Inferior parietal cortex (tissue), 1 donor: ENCODE measurements around the gene UGT1A6.
A peak's percentile ranks its signal among the peaks of the same experiment; 100 is the strongest.
"Not testable (repeated sequence)": the region's sequence is repeated elsewhere in the genome, so short reads cannot be mapped to it uniquely, and the experiment has no call there.

Source experiments
- DNase-seq: peaks from one replicate; pipeline ENCODE4 v3.0.0-alpha.2; 2016; ENCODE audit errors: extremely low spot score

The UGT1A6 gene

GRCh38 chr2:233686928-233687327 is 5.8 kb upstream of the UGT1A6 start:
- no peak for DNase-seq

- no peak for DNase-seq
These were observed 4.3 kb upstream of the UGT1A6 start for GRCh38 chr2:233688341-233688740.

- DNase-seq = no peak
These were observed 3.7 kb upstream of the UGT1A6 start for GRCh38 chr2:233689031-233689430.

GRCh38 chr2:233689501-233689900 is 3.2 kb upstream of the UGT1A6 start:
- no peak for DNase-seq

- no peak for DNase-seq
These were observed 2.2 kb upstream of the UGT1A6 start for GRCh38 chr2:233690444-233690843.

GRCh38 chr2:233691443-233692433 is 952 bp upstream of the UGT1A6 start:
- no peak for DNase-seq

GRCh38 chr2:233693963-233694362 is 1.3 kb downstream of the UGT1A6 start:
- no peak for DNase-seq

- DNase-seq = no peak
These were observed 6.0 kb downstream of the UGT1A6 start for GRCh38 chr2:233698740-233699139.

GRCh38 chr2:233699424-233700027 is 6.8 kb downstream of the UGT1A6 start:
- no peak for DNase-seq

GRCh38 chr2:233700028-233700635 is 7.4 kb downstream of the UGT1A6 start:
- peak; percentile 4 for DNase-seq

GRCh38 chr2:233700842-233701241 is 8.2 kb downstream of the UGT1A6 start:
- DNase-seq = not testable (repeated sequence)

- no peak for DNase-seq
These were observed 9.5 kb downstream of the UGT1A6 start for GRCh38 chr2:233702238-233702637.

GRCh38 chr2:233705911-233706506 is 13.3 kb downstream of the UGT1A6 start:
- DNase-seq = no peak

- no peak for DNase-seq
These were observed 14.0 kb downstream of the UGT1A6 start for GRCh38 chr2:233706720-233707119.

GRCh38 chr2:233707940-233708644 is 15.4 kb downstream of the UGT1A6 start:
- no peak for DNase-seq

GRCh38 chr2:233708942-233709341 is 16.3 kb downstream of the UGT1A6 start:
- no peak for DNase-seq

- peak; percentile 63 for DNase-seq
These were observed 18.8 kb downstream of the UGT1A6 start for GRCh38 chr2:233711312-233712008.

- DNase-seq = no peak
These were observed 20.0 kb downstream of the UGT1A6 start, which contains the start of gene UGT1A5 for GRCh38 chr2:233712611-233713261. UGT1A5 (plus strand) TSS chr2:233712907; CDS start chr2:233712992, 85 bp downstream.

GRCh38 chr2:233713262-233713615 is 20.5 kb downstream of the UGT1A6 start:
- DNase-seq = no peak

- DNase-seq = no peak
These were observed 21.4 kb downstream of the UGT1A6 start for GRCh38 chr2:233714121-233714520.
